NCI-H748 treated with DMSO at 0.1 percent for 48 hours (cell line): ENCODE results near the gene YWHAG.
"Not testable (repeated sequence)": the region's sequence is repeated elsewhere in the genome, so short reads cannot be mapped to it uniquely, and the experiment has no call there.

Source experiments
- DNase-seq: peaks from one replicate; lab custom pipeline; 2025; lab: John Stamatoyannopoulos, UW

The YWHAG gene

GRCh38 chr7:76347710-76348109, 11.1 kb downstream of the YWHAG start:
- DNase-seq, result no peak

- DNase-seq, result no peak
Measured at GRCh38 chr7:76346778-76347177, 12.0 kb downstream of the YWHAG start.

GRCh38 chr7:76346097-76346496, 12.7 kb downstream of the YWHAG start:
- no peak for DNase-seq

- DNase-seq, result no peak
Measured at GRCh38 chr7:76343931-76344321, 14.9 kb downstream of the YWHAG start.

- DNase-seq, result no peak
Measured at GRCh38 chr7:76343294-76343930, 15.4 kb downstream of the YWHAG start.

- no peak for DNase-seq
Measured at GRCh38 chr7:76342222-76342621, 16.6 kb downstream of the YWHAG start.

- DNase-seq, result no peak
Measured at GRCh38 chr7:76340617-76341131, 18.1 kb downstream of the YWHAG start.

GRCh38 chr7:76338298-76339084, 20.3 kb downstream of the YWHAG start:
- DNase-seq, result no peak

- DNase-seq, result no peak
Measured at GRCh38 chr7:76337147-76337546, 21.6 kb downstream of the YWHAG start.

GRCh38 chr7:76336094-76336493, 22.7 kb downstream of the YWHAG start:
- DNase-seq, result no peak

- not testable (repeated sequence) for DNase-seq
Measured at GRCh38 chr7:76335417-76335816, 23.4 kb downstream of the YWHAG start.

GRCh38 chr7:76334320-76334967, 24.3 kb downstream of the YWHAG start:
- DNase-seq, result no peak

- no peak for DNase-seq
Measured at GRCh38 chr7:76333511-76334101, 25.2 kb downstream of the YWHAG start.

- DNase-seq, result no peak
Measured at GRCh38 chr7:76332078-76332477, 26.7 kb downstream of the YWHAG start.

- DNase-seq, result no peak
Measured at GRCh38 chr7:76330673-76331072, 28.1 kb downstream of the YWHAG start.

- no peak for DNase-seq
Measured at GRCh38 chr7:76330261-76330660, 28.5 kb downstream of the YWHAG start.

GRCh38 chr7:76329479-76329878, 29.3 kb downstream of the YWHAG start:
- no peak for DNase-seq

GRCh38 chr7:76328389-76328788, 30.4 kb downstream of the YWHAG start:
- DNase-seq, result no peak

- no peak for DNase-seq
Measured at GRCh38 chr7:76327610-76328009, 31.2 kb downstream of the YWHAG start.

GRCh38 chr7:76326646-76327233, 32.1 kb downstream of the YWHAG start:
- no peak for DNase-seq

GRCh38 chr7:76325811-76326210, 33.0 kb downstream of the YWHAG start:
- DNase-seq, result no peak

GRCh38 chr7:76325092-76325491, 33.7 kb downstream of the YWHAG start:
- no peak for DNase-seq
